GM19467 (cell line): ENCODE results near the gene ALAD.
"Not testable (repeated sequence)": the region's sequence is repeated elsewhere in the genome, so short reads cannot be mapped to it uniquely, and the experiment has no call there.

Source experiments
- ATAC-seq: cut with Tn5 transposase; IDR thresholded peaks from one replicate; pipeline ENCODE4 v1.9.1; 2021; ENCODE audit warnings: mild to moderate bottlenecking, moderate library complexity; ENCODE audit not compliant: unreplicated experiment

The ALAD gene

DNA sequence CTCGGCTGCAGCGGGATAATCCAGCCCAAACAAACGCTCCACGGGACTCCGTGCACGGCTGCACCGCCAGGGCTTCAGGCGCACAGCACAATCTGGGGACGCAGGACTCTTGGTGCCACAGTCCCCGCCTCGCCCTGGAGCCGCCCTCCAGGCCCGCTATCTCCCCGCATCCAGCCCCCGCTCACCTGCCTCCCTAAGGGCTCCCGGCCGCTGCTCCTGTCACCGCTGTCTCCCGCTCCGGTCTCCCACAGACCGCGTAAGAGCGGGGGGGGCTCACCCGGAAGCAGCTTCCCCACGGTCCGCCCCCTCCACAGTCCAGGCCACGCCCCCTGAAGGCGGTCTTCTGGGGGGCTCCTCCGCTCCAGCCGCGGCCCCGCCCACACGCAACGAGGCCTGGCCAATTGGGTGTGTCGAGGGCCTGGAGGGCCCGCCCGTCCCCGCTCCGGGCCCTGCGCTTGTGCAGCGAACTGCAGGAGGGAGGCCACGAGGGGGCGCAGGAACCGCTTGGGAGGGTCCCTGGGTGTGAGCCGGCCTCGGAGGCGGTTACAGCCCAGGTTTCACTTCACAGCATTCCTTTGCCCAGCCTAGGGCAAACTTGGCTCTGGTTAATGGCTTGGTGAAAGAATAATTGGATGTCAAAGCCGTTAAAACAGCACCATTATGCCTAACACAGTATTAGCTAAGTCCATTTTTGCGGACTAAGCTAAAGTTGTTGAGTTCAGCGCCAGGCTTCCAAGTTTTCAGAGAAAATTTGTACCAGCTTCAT lies at the start of gene ALAD:
TSS of gene ALAD (minus strand) at position 258 of the 766 bp plus-strand sequence. CDS start 7,725 bp downstream, outside the sequence.
- ATAC-seq = peak; percentile 99

DNA sequence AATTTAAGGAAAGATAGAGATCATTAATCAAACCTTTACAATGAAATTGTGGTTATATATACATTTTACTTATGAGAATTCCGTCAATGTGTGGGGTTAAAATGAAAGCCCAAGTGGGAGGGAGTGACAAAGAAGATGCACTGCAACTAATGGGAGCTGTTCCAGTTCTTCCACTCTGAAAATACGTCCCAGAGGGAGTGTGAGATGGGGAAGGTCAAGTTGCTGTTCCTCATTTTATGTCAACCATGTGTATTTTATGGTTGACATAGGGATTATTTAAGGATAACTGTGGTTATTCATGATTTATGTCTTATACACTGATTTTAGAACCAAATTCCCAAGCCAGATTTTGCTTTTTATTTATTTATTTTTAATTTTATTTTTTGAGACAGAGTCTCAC lies 48.3 kb upstream of the ALAD start:
- no peak for ATAC-seq

DNA sequence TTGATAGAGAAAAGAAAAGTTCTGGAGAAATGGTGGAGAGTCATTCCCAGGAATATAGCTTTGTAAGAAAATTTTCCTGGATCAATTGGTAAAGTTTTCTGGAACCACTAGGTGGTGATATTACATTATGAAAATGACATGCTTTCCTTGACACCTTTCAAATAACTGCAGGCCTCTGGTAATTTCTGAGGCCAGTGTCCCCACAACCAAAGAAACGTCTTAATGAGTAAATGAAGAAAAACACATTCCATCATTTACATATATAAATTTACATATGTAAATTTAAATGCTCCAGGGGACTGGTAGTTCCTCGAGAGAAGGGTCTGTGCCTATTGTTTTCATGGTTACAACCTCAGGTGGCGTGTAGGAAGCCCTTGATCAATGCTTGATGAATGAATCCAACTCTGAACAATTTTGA lies 45.2 kb upstream of the ALAD start:
- no peak for ATAC-seq

DNA sequence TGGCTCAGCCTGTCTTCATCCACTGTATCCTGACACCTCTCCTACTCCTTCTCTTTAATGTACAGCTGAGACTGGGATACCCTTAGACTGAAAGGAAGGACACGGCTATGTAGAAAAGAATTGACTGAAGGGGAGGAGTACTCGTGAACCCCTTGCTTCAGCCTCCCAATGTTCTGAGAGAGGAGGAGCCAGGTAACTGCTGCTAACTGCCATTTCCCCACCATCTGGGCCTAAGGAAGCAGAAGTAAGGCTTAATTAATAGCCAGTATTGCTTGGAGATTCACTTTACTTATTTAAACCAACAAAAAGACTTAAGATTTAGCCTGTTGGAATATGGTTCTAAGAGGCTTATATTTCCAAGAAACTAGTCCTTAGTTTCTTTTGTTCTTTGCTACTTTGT lies 43.7 kb upstream of the ALAD start:
- no peak for ATAC-seq

DNA sequence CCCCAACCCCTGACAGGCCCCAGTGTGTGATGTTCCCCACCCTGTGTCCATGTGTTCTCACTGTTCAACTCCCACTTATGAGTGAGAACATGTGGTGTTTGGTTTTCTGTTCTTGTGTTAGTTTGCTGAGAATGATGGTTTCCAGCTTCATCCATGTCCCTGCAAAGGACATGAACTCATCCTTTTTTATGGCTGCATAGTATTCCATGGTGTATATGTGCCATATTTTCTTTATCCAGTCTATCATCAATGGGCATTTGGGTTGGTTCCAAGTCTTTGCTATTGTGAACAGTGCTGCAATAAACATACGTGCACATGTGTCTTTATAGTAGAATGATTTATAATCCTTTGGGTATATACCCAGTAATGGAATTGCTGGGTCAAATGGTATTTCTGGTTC lies 36.6 kb upstream of the ALAD start:
- ATAC-seq = not testable (repeated sequence)

DNA sequence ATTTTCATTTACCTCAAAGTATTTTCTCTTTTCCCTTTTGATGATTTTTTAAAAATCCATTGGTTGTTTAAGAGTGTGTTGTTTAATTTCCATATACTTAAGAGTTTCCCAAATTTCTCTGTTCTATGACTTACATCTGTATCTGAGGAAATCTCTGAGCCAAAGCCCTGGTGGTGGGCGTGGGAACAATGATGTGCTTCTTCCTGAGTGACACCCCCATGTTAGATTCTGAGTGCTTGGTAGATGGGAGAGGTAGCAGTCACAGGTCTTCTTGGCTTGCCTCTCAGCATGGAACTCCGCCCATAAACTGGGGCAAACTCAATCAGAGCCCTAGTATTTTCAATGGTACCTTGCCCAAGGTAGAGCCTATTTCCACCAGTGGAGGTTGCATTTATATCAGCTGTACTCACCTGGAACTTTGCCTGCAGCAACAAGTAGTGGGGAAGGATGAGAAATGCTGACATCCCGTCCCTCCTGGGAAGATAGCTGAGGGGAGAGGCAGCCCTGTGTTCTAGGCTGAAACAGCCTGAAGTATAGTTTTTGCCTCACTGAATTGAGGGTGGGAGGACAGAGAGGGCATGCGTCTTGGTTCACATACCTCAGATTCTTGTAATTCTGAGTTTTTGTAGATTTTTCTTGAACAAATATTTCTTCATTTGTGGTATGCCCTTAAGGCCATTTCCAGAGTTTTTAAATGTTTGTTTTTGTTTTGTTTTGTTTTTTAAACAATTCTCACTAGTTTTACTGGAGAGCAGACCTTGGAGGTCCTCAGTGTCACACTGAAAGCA lies 35.8 kb upstream of the ALAD start:
- ATAC-seq = no peak

DNA sequence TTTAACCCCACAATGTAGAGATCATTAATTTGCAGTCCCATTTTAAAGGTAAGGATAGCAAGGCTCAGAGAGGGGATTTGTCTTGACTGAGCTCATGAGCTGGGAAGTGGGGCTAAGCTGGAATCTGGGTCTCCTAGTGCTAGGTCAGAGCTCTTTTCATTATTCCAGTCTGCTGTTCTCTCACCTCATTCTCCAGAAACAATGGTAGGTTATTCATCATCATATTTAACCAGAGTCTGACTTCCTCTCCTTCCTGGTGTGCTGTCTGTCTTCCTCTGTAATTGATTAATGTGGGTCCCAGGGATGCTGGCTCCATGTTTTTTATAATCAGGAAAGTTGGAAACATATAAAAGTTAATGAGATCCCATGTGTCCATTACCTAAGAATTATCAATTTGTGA lies 30.1 kb upstream of the ALAD start:
- ATAC-seq = no peak

DNA sequence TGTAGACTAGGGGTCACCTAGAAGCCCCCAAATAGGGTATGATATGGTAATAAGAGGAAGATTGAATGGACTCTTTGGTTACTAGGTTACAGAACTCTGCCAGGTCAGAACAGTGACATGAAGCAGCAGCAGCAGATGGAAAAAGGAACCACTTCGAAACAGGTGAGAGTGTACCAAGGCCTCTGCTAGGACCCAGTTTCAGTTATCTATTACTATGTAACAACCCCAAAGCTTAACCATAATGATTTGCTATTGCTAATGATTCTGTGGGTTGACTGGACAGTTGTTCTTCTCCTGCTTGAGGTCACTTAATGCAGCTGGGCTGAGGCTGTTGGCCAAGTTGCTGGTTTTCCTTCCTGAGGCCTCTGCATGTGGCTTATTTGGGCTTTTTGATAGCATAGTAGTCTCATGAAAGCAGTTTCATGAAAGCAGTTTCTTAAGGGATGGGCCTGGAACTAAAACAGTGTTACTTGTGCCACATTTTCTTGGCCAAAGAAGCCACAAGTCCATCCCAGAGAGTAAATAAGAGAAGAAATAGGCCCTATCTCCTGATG lies 27.1 kb upstream of the ALAD start:
- no peak for ATAC-seq

DNA sequence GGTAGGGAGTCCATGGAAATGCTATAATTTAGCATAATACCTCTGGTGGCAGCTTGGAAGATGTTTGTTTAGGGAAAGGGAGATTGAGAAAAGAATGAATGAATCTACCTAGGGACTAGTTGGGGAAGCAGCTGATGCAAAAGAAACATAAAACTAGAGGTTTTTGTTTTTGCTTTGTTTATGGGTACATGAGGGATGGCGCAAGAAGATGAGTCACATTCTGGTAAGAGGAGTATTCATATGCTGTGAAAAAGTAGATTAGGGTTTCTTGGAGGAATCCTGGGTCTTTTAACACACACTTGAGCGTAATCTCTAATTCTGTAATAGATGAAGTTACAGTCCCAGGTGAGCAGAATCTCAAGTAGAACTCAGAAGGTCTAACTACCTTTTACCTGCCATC lies 26.5 kb upstream of the ALAD start:
- ATAC-seq = no peak

DNA sequence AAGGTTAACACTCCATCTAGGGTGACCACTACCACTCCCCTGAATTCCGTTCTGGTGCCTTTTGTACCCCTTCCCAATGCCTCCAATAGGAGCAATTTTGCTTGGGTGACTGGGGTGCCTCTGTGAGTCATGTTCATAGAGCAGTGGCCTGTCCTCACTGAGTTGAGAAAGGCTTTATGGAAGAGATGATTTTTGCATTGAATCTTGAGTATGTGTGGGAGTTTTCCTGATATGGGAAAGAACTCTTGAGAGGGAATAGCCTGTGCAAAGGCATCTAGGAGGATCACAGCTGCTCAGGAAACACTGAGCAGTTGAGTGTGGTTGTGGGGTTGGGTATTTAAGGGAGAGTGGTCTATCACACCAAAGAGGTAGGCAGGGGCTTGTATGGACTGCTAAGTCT lies 25.6 kb upstream of the ALAD start:
- ATAC-seq = no peak

DNA sequence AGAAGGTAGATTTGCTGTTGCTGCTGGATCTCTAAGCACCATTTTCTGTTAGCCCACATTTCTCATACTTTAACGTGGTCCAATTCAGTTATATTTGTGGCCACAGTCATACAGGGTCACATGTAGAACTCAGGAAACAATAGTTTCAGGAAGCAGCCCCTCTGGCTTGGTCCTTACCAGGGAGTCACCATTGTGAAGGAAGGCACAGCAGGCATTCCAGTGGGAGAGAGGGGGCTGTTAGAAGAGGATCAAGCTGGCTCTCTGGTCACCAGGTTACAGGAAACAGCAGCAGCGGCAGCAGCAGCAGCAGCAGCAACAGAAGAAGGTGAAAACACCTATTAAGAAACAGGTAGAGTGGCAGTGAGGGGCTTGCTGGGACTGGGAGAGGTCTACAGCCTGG lies 24.0 kb upstream of the ALAD start:
- ATAC-seq = no peak

DNA sequence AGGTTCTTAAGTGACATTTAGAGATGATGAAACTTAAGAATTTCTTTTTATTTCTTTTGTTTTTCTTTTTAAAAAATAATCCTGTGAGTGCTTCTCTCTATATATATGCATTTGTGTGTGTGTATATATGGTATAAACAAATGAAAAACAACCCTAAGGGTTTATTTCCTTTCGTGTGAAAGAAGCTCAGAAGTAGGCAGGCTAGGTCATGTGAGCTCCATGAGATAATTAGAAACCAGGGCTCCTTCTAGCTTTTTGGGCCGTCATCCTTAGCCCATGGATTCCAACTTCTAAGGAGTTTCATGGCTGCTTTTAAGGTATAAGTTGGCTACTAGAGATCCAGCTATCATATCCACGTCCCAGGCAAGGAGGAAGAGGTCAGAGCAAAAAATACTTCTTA lies 20.6 kb upstream of the ALAD start:
- ATAC-seq = no peak

DNA sequence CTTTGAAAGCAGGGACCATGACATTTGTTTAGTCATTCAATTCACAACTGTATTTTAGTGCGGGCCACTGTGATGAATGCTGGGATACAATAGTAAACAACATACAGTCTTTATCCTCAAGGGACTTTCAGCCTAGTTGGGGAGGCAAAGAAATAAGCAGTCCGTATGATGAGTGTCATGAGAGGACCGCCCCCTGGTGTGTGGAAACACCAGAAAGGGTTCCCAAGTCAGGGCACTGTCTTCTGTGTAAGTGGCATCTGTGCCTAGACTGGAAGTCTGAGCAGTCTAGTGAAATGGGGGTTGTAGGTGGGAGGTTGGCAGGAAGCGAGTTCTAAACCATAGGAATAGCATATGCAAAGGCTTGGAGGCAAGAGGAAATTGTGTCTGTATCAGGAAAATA lies 16.3 kb upstream of the ALAD start:
- ATAC-seq = no peak

DNA sequence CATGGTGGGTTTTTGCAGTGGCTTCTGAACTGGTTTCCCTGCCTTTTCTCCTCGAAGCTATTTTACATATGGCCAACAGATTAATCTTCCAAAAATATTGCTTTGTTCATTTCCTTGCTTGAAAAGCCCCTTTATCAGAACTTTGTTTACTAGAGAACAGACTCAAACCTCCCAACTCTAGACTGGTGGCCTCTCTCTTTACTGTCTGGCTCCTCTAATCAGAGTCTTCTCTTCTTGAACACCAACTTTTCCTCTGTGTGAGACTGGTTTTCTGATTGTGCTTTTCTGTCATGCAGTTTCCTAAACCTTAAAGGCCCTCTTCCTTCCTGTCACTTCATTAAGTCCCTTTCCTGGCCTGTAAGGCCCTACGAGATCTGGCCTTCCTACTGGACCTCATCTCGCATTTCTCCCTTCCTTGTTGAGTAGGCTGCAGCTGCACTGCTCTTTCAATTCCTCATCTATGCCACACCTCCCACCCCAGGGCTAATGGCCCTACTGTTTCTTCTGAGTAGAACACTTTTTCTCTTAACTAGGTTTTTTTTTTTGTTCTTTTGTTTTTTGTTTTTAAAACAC lies 15.2 kb upstream of the ALAD start:
- ATAC-seq = peak; percentile 92

DNA sequence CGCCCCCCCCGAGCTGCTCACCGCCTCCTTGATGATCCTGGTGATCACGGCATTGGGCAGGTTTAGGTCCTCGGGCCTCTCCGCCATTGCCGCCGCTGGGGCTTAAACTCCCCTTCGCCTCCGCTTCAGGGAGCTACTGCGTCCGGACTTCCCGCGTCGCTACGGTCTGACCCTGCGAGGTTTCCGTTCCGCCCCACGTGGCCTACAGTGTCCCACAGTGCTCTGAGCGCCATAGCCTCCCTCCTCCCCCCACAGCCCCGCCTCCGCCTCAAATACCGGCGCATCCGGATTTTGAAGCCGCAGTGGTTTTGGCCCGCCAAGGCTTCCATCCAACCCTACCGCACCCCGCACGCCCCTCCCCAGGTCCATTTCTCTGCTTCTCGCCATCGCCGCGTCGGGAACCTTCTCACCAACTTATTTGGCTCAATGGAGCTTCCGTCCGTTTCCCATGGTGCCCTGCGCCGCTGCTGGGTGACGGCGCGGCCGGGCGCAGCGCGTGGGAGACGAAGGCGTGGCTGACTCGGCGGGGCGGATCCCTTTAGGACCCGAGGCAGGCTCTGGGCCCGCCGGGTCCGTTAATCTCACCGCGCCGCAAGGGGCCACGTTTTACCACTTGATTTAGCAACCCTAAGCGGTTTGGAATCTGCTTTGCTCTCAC lies 9.3 kb upstream of the ALAD start, which contains the start of the genes C9orf43 and POLE3:
TSS of gene C9orf43 (plus strand) at position 541 of the 658 bp plus-strand sequence. CDS start 2,747 bp downstream, outside the sequence.
TSS of gene POLE3 (minus strand) at position 469 of the 658 bp plus-strand sequence. CDS start at position 87, 382 bp downstream.
- ATAC-seq = peak; percentile 87

DNA sequence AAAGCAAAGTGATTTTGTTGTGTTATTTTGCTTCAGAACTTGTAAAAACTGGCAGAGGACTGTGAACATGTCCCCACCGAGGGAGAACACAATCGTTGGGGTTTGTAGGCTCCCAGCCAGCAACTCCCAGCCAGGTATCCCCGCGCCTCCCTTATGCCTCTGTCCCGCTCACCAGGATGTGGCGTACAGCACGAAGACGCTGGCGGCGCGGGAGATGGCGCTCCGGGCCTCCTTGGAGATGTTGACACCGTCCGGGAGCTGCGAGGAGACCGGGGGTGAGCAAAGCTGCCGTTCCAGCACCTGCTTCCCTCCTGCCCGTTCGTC lies 8.8 kb upstream of the ALAD start:
- no peak for ATAC-seq

DNA sequence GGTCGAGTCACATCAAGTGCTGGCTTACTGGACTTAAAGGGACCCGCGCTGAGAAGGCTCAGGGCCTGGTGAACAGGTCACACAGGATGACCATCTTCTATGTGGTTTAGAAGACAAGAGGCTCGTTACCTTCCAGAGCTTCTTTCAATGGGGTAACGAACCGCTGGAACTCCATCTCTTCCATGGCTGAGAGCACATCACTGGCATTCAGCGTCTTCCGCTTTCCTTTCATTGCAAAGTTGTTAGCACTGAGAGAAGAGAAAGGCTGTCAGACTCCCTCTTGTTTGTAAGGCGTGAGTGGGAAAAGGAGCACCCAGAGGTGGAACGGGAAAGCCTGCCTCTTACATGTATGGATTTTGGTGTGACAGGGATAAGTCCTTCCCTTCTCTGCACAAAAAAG lies 8.4 kb upstream of the ALAD start:
- ATAC-seq = no peak

DNA sequence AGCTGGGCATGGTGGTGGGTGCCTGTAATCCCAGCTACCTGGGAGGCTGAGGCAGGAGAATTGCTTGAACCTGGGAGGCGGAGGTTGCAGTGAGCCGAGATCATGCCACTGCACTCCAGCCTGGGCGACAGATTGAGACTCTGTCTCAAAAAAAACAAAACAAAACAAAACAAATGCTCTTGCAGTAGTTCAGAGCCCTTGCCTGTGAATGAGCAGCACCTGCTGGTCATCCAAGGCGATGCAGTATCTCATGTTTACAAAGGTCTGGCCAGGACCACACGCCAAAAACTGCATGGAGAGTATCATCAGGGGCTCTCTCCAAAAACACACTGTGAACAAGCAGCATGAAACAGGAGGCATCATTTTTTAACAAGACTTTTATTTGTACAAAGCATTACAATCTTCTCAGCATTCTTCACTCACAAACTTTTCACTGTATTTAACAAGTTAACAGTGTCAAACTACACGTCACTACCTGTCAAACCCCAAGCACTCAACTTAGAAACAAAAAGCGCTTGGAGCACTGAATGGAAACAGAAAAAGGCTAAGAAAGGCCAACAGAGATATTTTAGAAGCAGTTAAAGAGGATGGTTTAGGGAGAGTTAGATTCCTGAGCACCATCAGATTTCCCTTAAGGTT lies 5.9 kb upstream of the ALAD start:
- not testable (repeated sequence) for ATAC-seq

DNA sequence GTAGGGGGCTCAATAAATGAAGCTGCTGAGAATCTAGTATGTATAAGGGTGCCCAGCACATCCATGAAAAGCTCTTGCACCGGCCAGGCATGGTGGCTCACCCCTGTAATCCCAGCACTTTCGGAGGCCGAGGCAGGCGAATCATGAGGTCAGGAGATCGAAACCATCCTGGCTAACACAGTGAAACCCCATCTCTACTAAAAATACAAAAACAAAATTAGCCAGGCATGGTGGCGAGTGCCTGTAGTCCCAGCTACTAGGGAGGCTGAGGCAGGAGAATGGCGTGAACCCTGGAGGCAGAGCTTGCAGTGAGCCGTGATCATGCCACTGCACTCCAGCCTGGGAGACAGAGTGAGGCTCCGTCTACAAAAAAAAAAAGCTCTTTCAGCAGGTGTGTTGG lies 5.3 kb upstream of the ALAD start:
- ATAC-seq = not testable (repeated sequence)

DNA sequence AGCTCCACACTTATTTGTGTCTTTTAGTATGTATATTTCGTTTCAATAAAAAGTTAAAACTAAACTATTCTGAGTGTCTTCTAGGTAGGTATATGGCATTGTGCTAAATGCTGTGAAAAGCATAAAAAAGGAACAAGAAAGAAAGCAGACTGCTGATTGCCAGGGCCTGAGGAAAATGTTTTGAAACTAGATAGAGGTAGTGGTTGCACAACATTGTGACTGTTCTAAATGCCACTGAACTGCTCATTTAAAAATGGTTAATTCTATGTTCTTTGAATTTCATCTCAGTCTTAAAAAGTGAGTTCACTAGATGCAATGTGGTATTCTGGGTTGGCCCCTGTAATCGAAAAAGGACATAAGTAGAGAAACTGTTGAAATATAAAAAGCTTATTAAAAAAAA lies 2.6 kb upstream of the ALAD start:
- no peak for ATAC-seq
